ENCODE data around the gene S100P.

GRCh38 chr4:6734165-6734786, 40.6 kb downstream of the S100P start:
- TF ChIP-seq, protein P1, sequence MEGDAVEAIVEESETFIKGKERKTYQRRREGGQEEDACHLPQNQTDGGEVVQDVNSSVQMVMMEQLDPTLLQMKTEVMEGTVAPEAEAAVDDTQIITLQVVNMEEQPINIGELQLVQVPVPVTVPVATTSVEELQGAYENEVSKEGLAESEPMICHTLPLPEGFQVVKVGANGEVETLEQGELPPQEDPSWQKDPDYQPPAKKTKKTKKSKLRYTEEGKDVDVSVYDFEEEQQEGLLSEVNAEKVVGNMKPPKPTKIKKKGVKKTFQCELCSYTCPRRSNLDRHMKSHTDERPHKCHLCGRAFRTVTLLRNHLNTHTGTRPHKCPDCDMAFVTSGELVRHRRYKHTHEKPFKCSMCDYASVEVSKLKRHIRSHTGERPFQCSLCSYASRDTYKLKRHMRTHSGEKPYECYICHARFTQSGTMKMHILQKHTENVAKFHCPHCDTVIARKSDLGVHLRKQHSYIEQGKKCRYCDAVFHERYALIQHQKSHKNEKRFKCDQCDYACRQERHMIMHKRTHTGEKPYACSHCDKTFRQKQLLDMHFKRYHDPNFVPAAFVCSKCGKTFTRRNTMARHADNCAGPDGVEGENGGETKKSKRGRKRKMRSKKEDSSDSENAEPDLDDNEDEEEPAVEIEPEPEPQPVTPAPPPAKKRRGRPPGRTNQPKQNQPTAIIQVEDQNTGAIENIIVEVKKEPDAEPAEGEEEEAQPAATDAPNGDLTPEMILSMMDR (IDR thresholded peaks at IDR 0.05) = no peak
- TF ChIP-seq EP300 (IDR thresholded peaks at IDR 0.05) (no peak), POLR2AphosphoS5 (IDR thresholded peaks at IDR 0.05) (no peak)

Data from gastroesophageal sphincter (tissue), 3 donors.